ENCODE measurements around the gene LCE3A. TPM values are rescaled to one million over a fixed set of nuclear protein-coding genes. Genes with fewer than 3 reads are reported as not detected.
"Not testable (repeated sequence)": the region's sequence is repeated elsewhere in the genome, so short reads cannot be mapped to it uniquely, and the experiment has no call there.

LCE3A gene
- not detected for total RNA-seq
- long read RNA-seq: 0 reads

GRCh38 chr1:152622803-152623202 is at the start of gene LCE3A:
Gene LCE3A, minus strand, starts transcription at chr1:152623103. Its CDS starts 0 bp downstream, at chr1:152623103.
- intact Hi-C loops (cut with DNase I, micrococcal nuclease): no loop called here
- DNase-seq: peak in 1 of 2 donors; percentile 9
- no peak for ATAC-seq

- DNase-seq (no peak), ATAC-seq (no peak)
- intact Hi-C loops (cut with DNase I, micrococcal nuclease): no loop called here
Observed at GRCh38 chr1:152667648-152668047, 44.7 kb upstream of the LCE3A start.

GRCh38 chr1:152666171-152666570 is 43.3 kb upstream of the LCE3A start:
- DNase-seq; ATAC-seq; intact Hi-C loops (cut with DNase I, micrococcal nuclease): not testable (repeated sequence)

GRCh38 chr1:152663098-152663497 is 40.2 kb upstream of the LCE3A start, which contains the start of gene LCE2D:
Gene LCE2D, plus strand, starts transcription at chr1:152663380. Its CDS starts 726 bp downstream, at chr1:152664106.
- intact Hi-C loops (cut with DNase I, micrococcal nuclease): no loop called here
- no peak for ATAC-seq

GRCh38 chr1:152658649-152659048 is 35.7 kb upstream of the LCE3A start:
- intact Hi-C loops (cut with DNase I, micrococcal nuclease): no loop called here
- ATAC-seq: no peak

More at GRCh38 chr1:152663098-152663497, 40.2 kb upstream of the LCE3A start, which contains the start of gene LCE2D:
- DNase-seq: no peak

GRCh38 chr1:152657677-152658076 is 34.8 kb upstream of the LCE3A start:
- ATAC-seq (no peak), DNase-seq (no peak)
- intact Hi-C loops (cut with DNase I, micrococcal nuclease): no loop called here

More at GRCh38 chr1:152658649-152659048, 35.7 kb upstream of the LCE3A start:
- DNase-seq: no peak

GRCh38 chr1:152656459-152656858 is 33.6 kb upstream of the LCE3A start:
- intact Hi-C loops (cut with DNase I, micrococcal nuclease): no loop called here
- ATAC-seq: no peak

GRCh38 chr1:152654110-152654509 is 31.2 kb upstream of the LCE3A start:
- DNase-seq: peak in 1 of 2 donors; percentile 46

More at GRCh38 chr1:152656459-152656858, 33.6 kb upstream of the LCE3A start:
- no peak for DNase-seq

GRCh38 chr1:152646656-152647055 is 23.8 kb upstream of the LCE3A start:
- ATAC-seq: no peak
- intact Hi-C loops (cut with DNase I, micrococcal nuclease): no loop called here
- DNase-seq: no peak

More at GRCh38 chr1:152654110-152654509, 31.2 kb upstream of the LCE3A start:
- intact Hi-C loops (cut with DNase I, micrococcal nuclease): no loop called here
- ATAC-seq: peak; percentile 48

- intact Hi-C loops (cut with DNase I, micrococcal nuclease): no loop called here
- ATAC-seq (no peak), DNase-seq (no peak)
Observed at GRCh38 chr1:152645146-152645545, 22.2 kb upstream of the LCE3A start.

GRCh38 chr1:152643945-152644344 is 21.0 kb upstream of the LCE3A start:
- DNase-seq: no peak
- no peak for ATAC-seq
- intact Hi-C loops (cut with DNase I, micrococcal nuclease): no loop called here

GRCh38 chr1:152640351-152640750 is 17.4 kb upstream of the LCE3A start:
- ATAC-seq (no peak), DNase-seq (no peak)
- intact Hi-C loops (cut with DNase I, micrococcal nuclease): no loop called here

- intact Hi-C loops (cut with DNase I, micrococcal nuclease): no loop called here
- no peak for ATAC-seq
- no peak for DNase-seq
Observed at GRCh38 chr1:152630596-152630995, 7.7 kb upstream of the LCE3A start.

- intact Hi-C loops (cut with DNase I, micrococcal nuclease): no loop called here
- ATAC-seq (no peak), DNase-seq (no peak)
Observed at GRCh38 chr1:152626744-152627143, 3.8 kb upstream of the LCE3A start.

- ATAC-seq: no peak
- DNase-seq: peak in 1 of 2 donors; percentile 5
- intact Hi-C loops (cut with DNase I, micrococcal nuclease): no loop called here
Observed at GRCh38 chr1:152623203-152623844, 421 bp upstream of the LCE3A start.

GRCh38 chr1:152621993-152622392 is 910 bp downstream of the LCE3A start:
- no peak for DNase-seq
- ATAC-seq: no peak
- intact Hi-C loops (cut with DNase I, micrococcal nuclease): no loop called here

- no peak for ATAC-seq
- intact Hi-C loops (cut with DNase I, micrococcal nuclease): no loop called here
- DNase-seq: no peak
Observed at GRCh38 chr1:152613511-152613910, 9.4 kb downstream of the LCE3A start, which contains the start of gene LCE3B. Gene LCE3B, plus strand, starts transcription at chr1:152613811. Its CDS starts 0 bp downstream, at chr1:152613811.

- ATAC-seq (no peak), DNase-seq (no peak)
- intact Hi-C loops (cut with DNase I, micrococcal nuclease): no loop called here
Observed at GRCh38 chr1:152599934-152600333, 23.0 kb downstream of the LCE3A start, which contains the start of gene LCE3C. Gene LCE3C, plus strand, starts transcription at chr1:152600234. Its CDS starts 498 bp downstream, at chr1:152600732.

GRCh38 chr1:152596986-152597385 is 25.9 kb downstream of the LCE3A start:
- no peak for DNase-seq
- intact Hi-C loops (cut with DNase I, micrococcal nuclease): no loop called here
- ATAC-seq: no peak

- DNase-seq: no peak
- intact Hi-C loops (cut with DNase I, micrococcal nuclease): no loop called here
Observed at GRCh38 chr1:152585586-152585985, 37.3 kb downstream of the LCE3A start.

More at GRCh38 chr1:152585586-152585985, 37.3 kb downstream of the LCE3A start:
- ATAC-seq: no peak

Data from left colon (tissue), 2 donors.